HepG2 (cell line): ENCODE data around the gene GABRB3. TPM values are rescaled to one million over a fixed set of nuclear protein-coding genes. Genes with fewer than 3 reads are reported as not detected.

Experiments used
- POGK ChIP-seq: sonication (generic); formaldehyde crosslinking; conservative IDR thresholded peaks from 2 replicates; pipeline ENCODE4 v1.8.0; 2022; ENCODE audit warnings: mild to moderate bottlenecking, moderate library complexity, missing genetic modification reagents
- RBFOX2 ChIP-seq: fragments of 200-400 bp; formaldehyde crosslinking; IDR thresholded peaks from 2 replicates; pipeline ENCODE4 v1.6.1; 2017; ENCODE audit warnings: low read depth, mild to moderate bottlenecking, low read length
- SMYD3 ChIP-seq: sonication (generic); formaldehyde crosslinking; IDR thresholded peaks from 2 replicates; pipeline ENCODE4 v1.8.1; 2023; ENCODE audit warnings: mild to moderate bottlenecking, missing genetic modification reagents
- SNRNP70 ChIP-seq: fragments of 200-400 bp; formaldehyde crosslinking; IDR thresholded peaks from 2 replicates; pipeline ENCODE4 v1.6.1; 2017; ENCODE audit warnings: mild to moderate bottlenecking, low read depth, low read length, moderate library complexity
- TRAFD1 ChIP-seq: sonication (generic); formaldehyde crosslinking; IDR thresholded peaks from 2 replicates; pipeline ENCODE4 v1.5.1; 2020; ENCODE audit warnings: missing genetic modification reagents, mild to moderate bottlenecking, borderline replicate concordance
- ZBTB25 ChIP-seq: IDR thresholded peaks from 2 replicates; pipeline ENCODE4 v1.6.1; 2018; ENCODE audit warnings: missing genetic modification reagents
- ZNF619 ChIP-seq: sonication (generic); formaldehyde crosslinking; IDR thresholded peaks from 2 replicates; pipeline ENCODE4 v1.4.0; 2020; ENCODE audit warnings: mild to moderate bottlenecking, missing genetic modification reagents
- polyA plus RNA-seq, 8 experiments: library from polyadenylated mRNA; depleted of rRNA in 3 of 8; stranded (reverse) in 7 of 8; unstranded in 1 of 8; fragments of >200 nt; fragmentation: Illumina TruSeq in 4 of 8; extraction: Trizol in 4 of 8; gene quantifications; 2 replicates each; pipeline versions ENCODE4 v1.2.1 to v1.2.3, GENCODE V29; 2011 to 2016; ENCODE audit warnings: low read depth in 4 of 8, missing spikeins in 1 of 8, mixed read lengths in 1 of 8; ENCODE audit not compliant: insufficient read depth in 1 of 8
- total RNA-seq, 5 experiments: library from RNA; depleted of rRNA; stranded (reverse); fragments of >200 nt; fragmentation: Illumina TruSeq; extraction: Trizol; gene quantifications; 2 replicates each; pipeline ENCODE4 v1.2.3, GENCODE V29; 2016; ENCODE audit warnings: low read depth in 1 of 5

Gene GABRB3
- total and polyA plus RNA-seq, 2 of the 13 experiments (the other 11 are each of a cell fraction or from before 2014, with no cell fraction given) = not detected

- TF ChIP-seq TRAFD1 (CRISPR knock-in tag) (no peak), SMYD3 (CRISPR knock-in tag) (no peak), RBFOX2 (no peak), ZNF619 (CRISPR knock-in tag) (no peak), SNRNP70 (no peak), POGK (no peak), ZBTB25 (CRISPR knock-in tag) (no peak)
Observed at GRCh38 chr15:26621816-26622215, 151.1 kb downstream of the GABRB3 start (continued).
